ENCODE results near the gene HOXA6.

The HOXA6 gene

GRCh38 chr7:27149842-27150567 is 2.4 kb upstream of the HOXA6 start:
- DNase-seq (ENCODE audit: low read depth): no peak

GRCh38 chr7:27148756-27149641 is 1.4 kb upstream of the HOXA6 start:
- DNase-seq (ENCODE audit: low read depth): no peak

- DNase-seq (ENCODE audit: low read depth): no peak
Measured at GRCh38 chr7:27148031-27148755, 619 bp upstream of the HOXA6 start.

GRCh38 chr7:27146491-27147198 is 929 bp downstream of the HOXA6 start:
- no peak for DNase-seq (ENCODE audit: low read depth)

- no peak for DNase-seq (ENCODE audit: low read depth)
Measured at GRCh38 chr7:27145914-27146412, 1.6 kb downstream of the HOXA6 start.

- DNase-seq (ENCODE audit: low read depth): no peak
Measured at GRCh38 chr7:27145165-27145913, 2.2 kb downstream of the HOXA6 start.

- DNase-seq (ENCODE audit: low read depth): no peak
Measured at GRCh38 chr7:27144781-27145164, 2.8 kb downstream of the HOXA6 start.

GRCh38 chr7:27143950-27144780 is 3.4 kb downstream of the HOXA6 start:
- DNase-seq (ENCODE audit: low read depth): no peak

- DNase-seq (ENCODE audit: low read depth): no peak
Measured at GRCh38 chr7:27143023-27143949, 4.3 kb downstream of the HOXA6 start, which contains the start of gene HOXA5. HOXA5 (minus strand) TSS chr7:27143681; CDS start chr7:27143607, 74 bp downstream.

- DNase-seq (ENCODE audit: low read depth): no peak
Measured at GRCh38 chr7:27142580-27143022, 5.0 kb downstream of the HOXA6 start.

- DNase-seq (ENCODE audit: low read depth): no peak
Measured at GRCh38 chr7:27141923-27142579, 5.5 kb downstream of the HOXA6 start.

GRCh38 chr7:27141137-27141922 is 6.2 kb downstream of the HOXA6 start:
- no peak for DNase-seq (ENCODE audit: low read depth)

GRCh38 chr7:27140126-27140857 is 7.3 kb downstream of the HOXA6 start:
- DNase-seq (ENCODE audit: low read depth): no peak

- no peak for DNase-seq (ENCODE audit: low read depth)
Measured at GRCh38 chr7:27139334-27140125, 8.0 kb downstream of the HOXA6 start.

GRCh38 chr7:27138985-27139333 is 8.6 kb downstream of the HOXA6 start:
- DNase-seq (ENCODE audit: low read depth): no peak

- no peak for DNase-seq (ENCODE audit: low read depth)
Measured at GRCh38 chr7:27138472-27138871, 9.1 kb downstream of the HOXA6 start.

Measured in stimulated activated CD8-positive, alpha-beta memory T cell treated with anti-CD3 and anti-CD28 coated beads, Interleukin-7, amount 100 ng/mL, for 24 hours (primary cell).